Hepatocyte (in vitro differentiated cells): Measurements from ENCODE around the gene RIMS1. TPM values are rescaled to one million over a fixed set of nuclear protein-coding genes. Genes with fewer than 3 reads are reported as not detected.
A peak's percentile ranks its signal among the peaks of the same experiment; 100 is the strongest.

Source experiments
- DNase-seq: peaks from one replicate; pipeline ENCODE4 v3.0.0-alpha.2; 2016; ENCODE audit warnings: low spot score
- H2AFZ ChIP-seq: fragments of 200-600 bp; sonication (generic); 2 replicates; pipeline ENCODE4 v1.6.0; 2016; ENCODE audit warnings: antibody characterized with exemption, mild to moderate bottlenecking
- H3K27ac ChIP-seq: fragments of 200-600 bp; sonication (generic); 2 replicates; pipeline ENCODE4 v1.5.1; 2016; ENCODE audit warnings: mild to moderate bottlenecking
- H3K27me3 ChIP-seq: fragments of 200-600 bp; sonication (generic); 2 replicates; pipeline ENCODE4 v1.6.1; 2016
- H3K36me3 ChIP-seq: fragments of 200-600 bp; sonication (generic); replicated peaks from 2 replicates; pipeline ENCODE4 v1.5.1; 2016; ENCODE audit warnings: low read depth; ENCODE audit not compliant: insufficient read depth
- H3K4me1 ChIP-seq: fragments of 200-600 bp; sonication (generic); 2 replicates; pipeline ENCODE4 v1.5.1; 2016; ENCODE audit warnings: mild to moderate bottlenecking, moderate library complexity; ENCODE audit not compliant: insufficient read depth
- H3K4me2 ChIP-seq: fragments of 200-600 bp; sonication (generic); 2 replicates; pipeline ENCODE4 v1.6.0; 2016
- H3K4me3 ChIP-seq: fragments of 200-600 bp; sonication (generic); 2 replicates; pipeline ENCODE4 v1.5.1; 2016; ENCODE audit warnings: mild to moderate bottlenecking
- H3K79me2 ChIP-seq: fragments of 200-600 bp; sonication (generic); 2 replicates; pipeline ENCODE4 v1.6.0; 2017; ENCODE audit warnings: mild to moderate bottlenecking
- H3K9me2 ChIP-seq: fragments of 200-600 bp; sonication (generic); replicated peaks from 2 replicates; pipeline ENCODE4 v1.6.0; 2017; ENCODE audit warnings: mild to moderate bottlenecking; ENCODE audit not compliant: insufficient read depth
- H3K9me3 ChIP-seq: fragments of 200-600 bp; sonication (generic); 2 replicates; pipeline ENCODE4 v1.5.1; 2016; ENCODE audit warnings: low read depth, mild to moderate bottlenecking
- H4K20me1 ChIP-seq: fragments of 200-600 bp; sonication (generic); 2 replicates; pipeline ENCODE4 v1.6.0; 2016; ENCODE audit warnings: mild to moderate bottlenecking; ENCODE audit not compliant: insufficient read depth, poor library complexity, severe bottlenecking
- EZH2 ChIP-seq: fragments of 200-600 bp; sonication (generic); IDR thresholded peaks from 2 replicates; pipeline ENCODE4 v1.6.1; 2016; ENCODE audit warnings: antibody characterized with exemption, mild to moderate bottlenecking, borderline replicate concordance
- EZH2phosphoT487 ChIP-seq: fragments of 200-600 bp; sonication (generic); IDR thresholded peaks from one replicate; pipeline ENCODE4 v1.6.1; 2018; ENCODE audit warnings: antibody characterized with exemption, mild to moderate bottlenecking, low read depth, moderate library complexity; ENCODE audit not compliant: unreplicated experiment, severe bottlenecking
- WGBS: methylation state at CpG from one replicate; pipeline ENCODE4 v1.1.6; 2016; ENCODE audit warnings: low lambda C conversion rate; ENCODE audit errors: missing lambda C conversion rate; 5-methylcytosine and 5-hydroxymethylcytosine counted together
- polyA plus RNA-seq: library from polyadenylated mRNA; unstranded; fragments of >200 nt; fragmentation: Nextera tagmentation; extraction: Ambion mirVana; gene quantifications from 2 replicates; pipeline ENCODE4 v1.2.1, GENCODE V29; 2016
- total RNA-seq: library from RNA; depleted of rRNA; stranded (reverse); fragments of >200 nt; gene quantifications from 2 replicates; pipeline ENCODE4 v1.2.3, GENCODE V29; 2014
- TF ChIP-seq, protein P1 (sequence below): fragments of 200-600 bp; sonication (generic); IDR thresholded peaks from 2 replicates; pipeline ENCODE4 v1.5.1; 2016; ENCODE audit warnings: antibody characterized with exemption, mild to moderate bottlenecking; ENCODE audit not compliant: poor library complexity

RIMS1 gene
- total and polyA plus RNA-seq, 2 experiments from 2014 or later, result 0.45 to 5.5 TPM

DNA sequence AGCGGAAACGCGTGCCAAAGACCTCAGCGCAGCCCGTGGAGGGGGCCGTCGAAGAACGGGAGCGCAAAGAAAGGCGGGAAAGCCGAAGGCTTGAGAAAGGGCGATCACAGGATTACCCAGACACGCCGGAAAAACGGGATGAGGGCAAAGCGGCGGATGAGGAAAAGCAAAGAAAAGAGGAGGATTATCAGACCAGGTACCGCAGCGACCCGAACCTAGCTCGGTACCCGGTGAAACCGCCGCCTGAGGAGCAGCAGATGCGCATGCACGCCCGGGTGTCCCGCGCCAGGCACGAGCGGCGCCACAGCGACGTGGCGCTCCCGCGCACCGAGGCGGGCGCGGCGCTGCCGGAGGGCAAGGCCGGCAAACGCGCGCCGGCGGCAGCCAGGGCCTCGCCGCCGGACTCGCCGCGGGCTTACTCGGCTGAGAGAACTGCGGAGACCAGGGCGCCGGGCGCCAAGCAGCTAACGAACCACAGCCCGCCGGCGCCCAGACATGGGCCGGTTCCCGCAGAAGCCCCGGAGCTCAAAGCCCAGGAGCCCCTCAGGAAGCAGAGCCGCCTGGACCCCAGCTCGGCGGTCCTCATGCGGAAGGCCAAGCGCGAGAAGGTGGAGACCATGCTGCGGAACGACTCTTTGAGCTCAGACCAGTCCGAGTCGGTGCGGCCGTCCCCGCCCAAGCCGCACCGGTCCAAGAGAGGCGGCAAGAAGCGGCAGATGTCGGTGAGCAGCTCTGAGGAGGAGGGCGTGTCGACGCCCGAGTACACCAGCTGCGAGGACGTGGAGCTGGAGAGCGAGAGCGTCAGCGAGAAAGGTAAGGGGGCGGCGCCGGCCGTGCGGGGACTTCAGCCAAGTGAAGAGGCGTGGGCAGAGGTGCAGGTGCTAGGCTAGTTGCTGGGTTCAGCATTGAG lies 296.2 kb downstream of the RIMS1 start:
- Histone ChIP-seq H3K36me3 (no peaks in the 10 kb centered on the region), H3K4me3 (peak overlapping the region; percentile 73), H3K4me1 (no peaks in the 10 kb centered on the region), H3K27ac (no peak overlapping the region), H3K27me3 (peaks cover 29% of the 10 kb centered on the region), H3K9me3 (no peaks in the 10 kb centered on the region), H3K4me2 (peak overlapping the region; percentile 97), H2AFZ (peak overlapping the region; percentile 87), H3K9me2 (no peaks in the 10 kb centered on the region), H3K79me2 (no peaks in the 10 kb centered on the region), H4K20me1 (no peaks in the 10 kb centered on the region)
- 8% methylated on average over 100 of the region's 100 CpGs for whole genome bisulfite sequencing
- peak; percentile 83 for DNase-seq
- TF ChIP-seq EZH2 (no peak), EZH2phosphoT487 (no peak)
- TF ChIP-seq, protein P1, sequence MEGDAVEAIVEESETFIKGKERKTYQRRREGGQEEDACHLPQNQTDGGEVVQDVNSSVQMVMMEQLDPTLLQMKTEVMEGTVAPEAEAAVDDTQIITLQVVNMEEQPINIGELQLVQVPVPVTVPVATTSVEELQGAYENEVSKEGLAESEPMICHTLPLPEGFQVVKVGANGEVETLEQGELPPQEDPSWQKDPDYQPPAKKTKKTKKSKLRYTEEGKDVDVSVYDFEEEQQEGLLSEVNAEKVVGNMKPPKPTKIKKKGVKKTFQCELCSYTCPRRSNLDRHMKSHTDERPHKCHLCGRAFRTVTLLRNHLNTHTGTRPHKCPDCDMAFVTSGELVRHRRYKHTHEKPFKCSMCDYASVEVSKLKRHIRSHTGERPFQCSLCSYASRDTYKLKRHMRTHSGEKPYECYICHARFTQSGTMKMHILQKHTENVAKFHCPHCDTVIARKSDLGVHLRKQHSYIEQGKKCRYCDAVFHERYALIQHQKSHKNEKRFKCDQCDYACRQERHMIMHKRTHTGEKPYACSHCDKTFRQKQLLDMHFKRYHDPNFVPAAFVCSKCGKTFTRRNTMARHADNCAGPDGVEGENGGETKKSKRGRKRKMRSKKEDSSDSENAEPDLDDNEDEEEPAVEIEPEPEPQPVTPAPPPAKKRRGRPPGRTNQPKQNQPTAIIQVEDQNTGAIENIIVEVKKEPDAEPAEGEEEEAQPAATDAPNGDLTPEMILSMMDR, result no peak

DNA sequence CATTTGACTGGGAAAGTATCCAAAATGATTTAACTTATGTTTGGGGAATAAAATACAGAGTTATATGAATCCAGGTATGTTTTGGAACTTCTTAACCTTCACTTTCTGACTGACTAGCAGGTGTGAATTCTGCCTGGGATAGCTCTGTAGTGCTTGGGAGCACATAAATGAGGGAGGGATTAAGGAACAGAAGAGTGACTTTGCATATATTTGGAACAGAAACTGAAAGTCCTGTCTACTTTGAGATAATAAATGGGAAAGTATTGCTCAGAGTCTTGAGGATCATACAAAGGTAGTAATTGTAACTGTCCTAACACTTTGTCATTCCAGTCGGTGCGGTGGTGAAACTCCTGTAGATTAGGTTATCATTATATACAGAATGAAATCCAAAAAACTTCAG lies 317.6 kb downstream of the RIMS1 start:
- WGBS, result 66% methylated on average over 2 of the region's 2 CpGs
- no peak overlapping the region for H3K27ac ChIP-seq
- no peaks in the 10 kb centered on the region for H4K20me1 ChIP-seq
- H3K27me3 ChIP-seq, result no peaks in the 10 kb centered on the region
- no peaks in the 10 kb centered on the region for H3K4me1 ChIP-seq
- H3K4me2 ChIP-seq, result no peak overlapping the region
- TF ChIP-seq EZH2phosphoT487, result no peak
- TF ChIP-seq EZH2, result no peak
- TF ChIP-seq, protein P1, result no peak
- H3K79me2 ChIP-seq, result no peaks in the 10 kb centered on the region
- no peaks in the 10 kb centered on the region for H3K36me3 ChIP-seq
- no peak for DNase-seq
- no peaks in the 10 kb centered on the region for H3K9me2 ChIP-seq
- no peak overlapping the region for H2AFZ ChIP-seq
- no peak overlapping the region for H3K4me3 ChIP-seq
- no peaks in the 10 kb centered on the region for H3K9me3 ChIP-seq

DNA sequence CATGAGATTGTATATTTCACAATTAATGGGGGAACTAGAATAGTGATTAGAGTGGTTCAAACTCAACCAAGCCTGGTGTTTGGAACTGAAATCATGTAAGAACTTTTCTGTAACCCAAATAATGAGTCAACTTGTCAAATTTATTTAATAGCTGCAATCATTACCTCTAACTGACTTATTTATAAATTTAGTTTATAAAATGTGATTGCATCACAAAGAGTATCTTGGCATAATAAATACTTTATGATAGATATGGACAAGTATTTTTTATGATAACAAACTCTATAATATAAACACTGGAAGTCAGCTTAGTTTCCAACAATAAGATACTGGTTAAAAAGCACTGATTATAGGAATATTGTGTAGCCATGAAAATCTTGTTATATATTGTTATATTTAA lies 319.1 kb downstream of the RIMS1 start:
- H3K27ac ChIP-seq, result no peak overlapping the region
- H3K4me2 ChIP-seq, result no peak overlapping the region
- H3K9me2 ChIP-seq, result no peaks in the 10 kb centered on the region
- H3K4me3 ChIP-seq, result no peak overlapping the region
- H3K4me1 ChIP-seq, result no peaks in the 10 kb centered on the region
- DNase-seq, result no peak
- no peaks in the 10 kb centered on the region for H3K36me3 ChIP-seq
- H2AFZ ChIP-seq, result no peak overlapping the region
- no peaks in the 10 kb centered on the region for H3K79me2 ChIP-seq
- no peaks in the 10 kb centered on the region for H4K20me1 ChIP-seq
- H3K9me3 ChIP-seq, result no peaks in the 10 kb centered on the region
- no peak for TF ChIP-seq EZH2
- TF ChIP-seq, protein P1, result no peak
- TF ChIP-seq EZH2phosphoT487, result no peak
- no peaks in the 10 kb centered on the region for H3K27me3 ChIP-seq
